SU-DHL-6 (cell line): ENCODE results near the gene ENTPD8.

ENCODE experiments used
- CTCF ChIP-seq: fragments of 200-600 bp; sonication (generic); IDR thresholded peaks from one replicate; pipeline ENCODE4 v1.5.1; 2017; ENCODE audit warnings: antibody characterized with exemption, mild to moderate bottlenecking, low read length, moderate library complexity; ENCODE audit not compliant: insufficient read depth, poor library complexity, severe bottlenecking
- EZH2phosphoT487 ChIP-seq: fragments of 200-600 bp; sonication (generic), shearing (Covaris generic); conservative IDR thresholded peaks from 2 replicates; pipeline ENCODE4 v1.6.1; 2018; ENCODE audit warnings: mild to moderate bottlenecking, antibody characterized with exemption, low read length, moderate library complexity, mixed read lengths

DNA sequence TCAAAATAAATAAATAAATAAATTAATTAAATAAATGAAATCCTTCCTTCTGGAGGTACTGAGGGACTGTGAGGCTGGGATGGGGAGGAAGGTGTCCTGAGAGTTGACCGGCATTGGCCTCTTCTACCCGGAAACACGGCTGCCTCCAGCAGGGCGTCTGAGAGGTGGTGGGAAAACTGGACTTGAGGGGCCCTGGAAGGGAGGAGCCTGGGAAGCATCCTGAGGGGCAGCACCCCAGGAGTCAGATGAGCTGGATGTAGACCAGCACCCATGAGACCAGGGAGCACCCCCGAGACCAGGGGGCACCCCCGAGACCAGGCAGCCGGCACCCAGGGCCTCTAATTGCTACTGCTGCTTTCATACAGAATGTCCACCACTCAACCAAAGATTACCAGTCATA, 26.7 kb upstream of the ENTPD8 start:
- TF ChIP-seq CTCF (no peak), EZH2phosphoT487 (no peak)
